Activated CD4-positive, alpha-beta T cell treated with anti-CD3 and anti-CD28 coated beads, Interleukin-2, amount 10 ng/mL, durations not matched to agents 24 days and 14 days (primary cell): ENCODE results near the gene SNHG17. TPM values are rescaled to one million over a fixed set of nuclear protein-coding genes. Genes with fewer than 3 reads are reported as not detected.
A peak's percentile ranks its signal among the peaks of the same experiment; 100 is the strongest.
"Not testable (repeated sequence)": the region's sequence is repeated elsewhere in the genome, so short reads cannot be mapped to it uniquely, and the experiment has no call there.

Experiments
- DNase-seq: peaks from one replicate; pipeline ENCODE4 v3.0.0; 2022
- H3K27ac Mint-ChIP-seq: one replicate; pipeline ENCODE4 v1.8.0; 2022; ENCODE audit warnings: mild to moderate bottlenecking, mixed read lengths
- H3K27me3 Mint-ChIP-seq: one replicate; pipeline ENCODE4 v1.8.0; 2022; ENCODE audit warnings: mixed read lengths
- H3K36me3 Mint-ChIP-seq: one replicate; pipeline ENCODE4 v1.8.0; 2022; ENCODE audit warnings: low read depth, mild to moderate bottlenecking, mixed read lengths
- H3K4me1 Mint-ChIP-seq: one replicate; pipeline ENCODE4 v1.8.0; 2021; ENCODE audit warnings: mixed read lengths
- H3K4me3 Mint-ChIP-seq: one replicate; pipeline ENCODE4 v1.8.0; 2022; ENCODE audit warnings: mild to moderate bottlenecking, moderate library complexity, mixed read lengths
- H3K9me3 Mint-ChIP-seq: one replicate; pipeline ENCODE4 v1.8.0; 2021; ENCODE audit warnings: mixed read lengths
- intact Hi-C: fragments of 100-400 bp; cut with micrococcal nuclease; formaldehyde crosslinking; loops from one replicate; pipeline ENCODE4 v1.15.1; 2023
- total RNA-seq: library from RNA; stranded (reverse); gene quantifications from 2 replicates; pipeline ENCODE4 v1.2.3, GENCODE V29; 2022

The SNHG17 gene
- total RNA-seq, 1 donor from 2014 or later, result 111 TPM

- H3K4me3 Mint-ChIP-seq, H3K27ac Mint-ChIP-seq, H3K9me3 Mint-ChIP-seq, H3K4me1 Mint-ChIP-seq, H3K36me3 Mint-ChIP-seq, intact Hi-C loops, H3K27me3 Mint-ChIP-seq, DNase-seq: not testable (repeated sequence)
Observed at GRCh38 chr20:38441110-38441509, 6.0 kb upstream of the SNHG17 start.

- Mint-ChIP-seq H3K4me1 (peaks cover 14% of the 10 kb centered on the region), H3K4me3 (no peak overlapping the region)
Observed at GRCh38 chr20:38437796-38438195, 2.7 kb upstream of the SNHG17 start.

GRCh38 chr20:38435555-38435939 is 419 bp upstream of the SNHG17 start:
- Mint-ChIP-seq H3K27me3 (peaks cover 2% of the 10 kb centered on the region), H3K36me3 (peaks cover 46% of the 10 kb centered on the region), H3K4me3 (peak overlapping the region; percentile 96), H3K4me1 (peaks cover 32% of the 10 kb centered on the region), H3K9me3 (no peaks in the 10 kb centered on the region), H3K27ac (peak overlapping the region; percentile 96)
- DNase-seq, result no peak
- intact Hi-C loops, result loop anchor here (1.0 kb wide), 2 partner anchors 11 to 37 kb away; partner anchors contain the start of gene RALGAPB

More at GRCh38 chr20:38437796-38438195, 2.7 kb upstream of the SNHG17 start:
- H3K36me3 Mint-ChIP-seq, result peaks cover 24% of the 10 kb centered on the region
- peaks cover 9% of the 10 kb centered on the region for H3K27me3 Mint-ChIP-seq
- no peak for DNase-seq
- no peaks in the 10 kb centered on the region for H3K9me3 Mint-ChIP-seq
- intact Hi-C loops, result no loop called here
- no peak overlapping the region for H3K27ac Mint-ChIP-seq

GRCh38 chr20:38434301-38434741 is 807 bp downstream of the SNHG17 start:
- Mint-ChIP-seq H3K4me1 (peaks cover 35% of the 10 kb centered on the region), H3K4me3 (peak overlapping the region; percentile 96), H3K27ac (peak overlapping the region; percentile 96), H3K27me3 (peaks cover 2% of the 10 kb centered on the region), H3K9me3 (no peaks in the 10 kb centered on the region), H3K36me3 (peaks cover 54% of the 10 kb centered on the region)
- intact Hi-C loops, result no loop called here
- DNase-seq, result peak; percentile 76

- Mint-ChIP-seq H3K4me1 (peaks cover 35% of the 10 kb centered on the region), H3K9me3 (no peaks in the 10 kb centered on the region), H3K27ac (peak overlapping the region; percentile 96), H3K27me3 (no peaks in the 10 kb centered on the region), H3K4me3 (peak overlapping the region; percentile 96), H3K36me3 (peaks cover 62% of the 10 kb centered on the region)
- intact Hi-C loops, result no loop called here
- no peak for DNase-seq
Observed at GRCh38 chr20:38433304-38433972, 1.7 kb downstream of the SNHG17 start.

- H3K27ac Mint-ChIP-seq, DNase-seq, H3K9me3 Mint-ChIP-seq, H3K27me3 Mint-ChIP-seq, intact Hi-C loops: not testable (repeated sequence)
- Mint-ChIP-seq H3K36me3 (peaks cover 68% of the 10 kb centered on the region), H3K4me3 (peak overlapping the region; percentile 96), H3K4me1 (peaks cover 39% of the 10 kb centered on the region)
Observed at GRCh38 chr20:38432870-38433269, 2.3 kb downstream of the SNHG17 start.

- H3K36me3 Mint-ChIP-seq, result peaks cover 73% of the 10 kb centered on the region
- H3K4me1 Mint-ChIP-seq, result peaks cover 40% of the 10 kb centered on the region
- H3K4me3 Mint-ChIP-seq, result peak overlapping the region; percentile 96
- no peaks in the 10 kb centered on the region for H3K9me3 Mint-ChIP-seq
- no peak for DNase-seq
- no peak overlapping the region for H3K27ac Mint-ChIP-seq
- intact Hi-C loops, result no loop called here
- H3K27me3 Mint-ChIP-seq, result no peaks in the 10 kb centered on the region
Observed at GRCh38 chr20:38432292-38432691, 2.8 kb downstream of the SNHG17 start.

- no peak overlapping the region for H3K27ac Mint-ChIP-seq
- peaks cover 53% of the 10 kb centered on the region for H3K4me1 Mint-ChIP-seq
- no peaks in the 10 kb centered on the region for H3K27me3 Mint-ChIP-seq
- no peak overlapping the region for H3K4me3 Mint-ChIP-seq
- peaks cover 88% of the 10 kb centered on the region for H3K36me3 Mint-ChIP-seq
- H3K9me3 Mint-ChIP-seq, result no peaks in the 10 kb centered on the region
- no peak for DNase-seq
- intact Hi-C loops, result no loop called here
Observed at GRCh38 chr20:38430679-38431325, 4.3 kb downstream of the SNHG17 start.

- H3K27ac Mint-ChIP-seq, result no peak overlapping the region
- no peak for DNase-seq
- peaks cover 87% of the 10 kb centered on the region for H3K36me3 Mint-ChIP-seq
- H3K4me1 Mint-ChIP-seq, result peaks cover 52% of the 10 kb centered on the region
- no peaks in the 10 kb centered on the region for H3K27me3 Mint-ChIP-seq
- intact Hi-C loops, result no loop called here
- no peaks in the 10 kb centered on the region for H3K9me3 Mint-ChIP-seq
- no peak overlapping the region for H3K4me3 Mint-ChIP-seq
Observed at GRCh38 chr20:38429301-38429700, 5.8 kb downstream of the SNHG17 start.

- no peak overlapping the region for H3K27ac Mint-ChIP-seq
- no peak for DNase-seq
- intact Hi-C loops, result no loop called here
- no peaks in the 10 kb centered on the region for H3K9me3 Mint-ChIP-seq
- H3K4me3 Mint-ChIP-seq, result no peak overlapping the region
- peaks cover 50% of the 10 kb centered on the region for H3K4me1 Mint-ChIP-seq
- H3K27me3 Mint-ChIP-seq, result no peaks in the 10 kb centered on the region
- peaks cover 85% of the 10 kb centered on the region for H3K36me3 Mint-ChIP-seq
Observed at GRCh38 chr20:38428800-38429199, 6.3 kb downstream of the SNHG17 start.

GRCh38 chr20:38427655-38428023 is 7.5 kb downstream of the SNHG17 start:
- Mint-ChIP-seq H3K27ac (no peak overlapping the region), H3K36me3 (peaks cover 83% of the 10 kb centered on the region), H3K27me3 (no peaks in the 10 kb centered on the region), H3K4me3 (no peak overlapping the region), H3K4me1 (peaks cover 43% of the 10 kb centered on the region), H3K9me3 (no peaks in the 10 kb centered on the region)
- intact Hi-C loops, result no loop called here
- no peak for DNase-seq

- intact Hi-C loops, result no loop called here
- Mint-ChIP-seq H3K9me3 (no peaks in the 10 kb centered on the region), H3K27ac (no peak overlapping the region), H3K36me3 (peaks cover 83% of the 10 kb centered on the region), H3K4me3 (no peak overlapping the region), H3K4me1 (peaks cover 34% of the 10 kb centered on the region), H3K27me3 (no peaks in the 10 kb centered on the region)
- DNase-seq, result no peak
Observed at GRCh38 chr20:38426006-38426897, 8.9 kb downstream of the SNHG17 start.

GRCh38 chr20:38424401-38424800 is 10.7 kb downstream of the SNHG17 start:
- Mint-ChIP-seq H3K36me3 (peaks cover 86% of the 10 kb centered on the region), H3K4me1 (peaks cover 27% of the 10 kb centered on the region), H3K27me3 (no peaks in the 10 kb centered on the region), H3K9me3 (no peaks in the 10 kb centered on the region), H3K27ac (no peak overlapping the region), H3K4me3 (no peak overlapping the region)
- intact Hi-C loops, result no loop called here
- DNase-seq, result no peak

- no peak overlapping the region for H3K27ac Mint-ChIP-seq
- peaks cover 27% of the 10 kb centered on the region for H3K4me1 Mint-ChIP-seq
Observed at GRCh38 chr20:38423541-38423940, 11.6 kb downstream of the SNHG17 start.

More at GRCh38 chr20:38423541-38423940, 11.6 kb downstream of the SNHG17 start:
- H3K9me3 Mint-ChIP-seq, result no peaks in the 10 kb centered on the region
- DNase-seq, result no peak
- H3K4me3 Mint-ChIP-seq, result no peak overlapping the region
- H3K27me3 Mint-ChIP-seq, result no peaks in the 10 kb centered on the region
- intact Hi-C loops, result no loop called here
- peaks cover 85% of the 10 kb centered on the region for H3K36me3 Mint-ChIP-seq
